GM19467 (cell line): Measurements from ENCODE around the gene TULP3.
A peak's percentile ranks its signal among the peaks of the same experiment; 100 is the strongest.
"Not testable (repeated sequence)": the region's sequence is repeated elsewhere in the genome, so short reads cannot be mapped to it uniquely, and the experiment has no call there.

Experiments
- ATAC-seq: cut with Tn5 transposase; IDR thresholded peaks from one replicate; pipeline ENCODE4 v1.9.1; 2021; ENCODE audit warnings: mild to moderate bottlenecking, moderate library complexity; ENCODE audit not compliant: unreplicated experiment

The TULP3 gene

GRCh38 chr12:2890388-2891239 lies at the start of gene TULP3:
TSS of gene TULP3 (plus strand) at chr12:2890891. CDS start at chr12:2890948, 57 bp downstream.
- ATAC-seq, result peak; percentile 97

- no peak for ATAC-seq
These were observed 49.5 kb upstream of the TULP3 start for GRCh38 chr12:2841056-2841650.

- no peak for ATAC-seq
These were observed 47.7 kb upstream of the TULP3 start for GRCh38 chr12:2842948-2843347.

GRCh38 chr12:2844786-2845185 lies 45.9 kb upstream of the TULP3 start:
- no peak for ATAC-seq

- no peak for ATAC-seq
These were observed 45.4 kb upstream of the TULP3 start for GRCh38 chr12:2845280-2845679.

GRCh38 chr12:2851931-2852330 lies 38.8 kb upstream of the TULP3 start:
- no peak for ATAC-seq

- no peak for ATAC-seq
These were observed 37.1 kb upstream of the TULP3 start for GRCh38 chr12:2853626-2854025.

GRCh38 chr12:2854669-2855453 lies 35.8 kb upstream of the TULP3 start:
- no peak for ATAC-seq

GRCh38 chr12:2855546-2855945 lies 35.1 kb upstream of the TULP3 start:
- no peak for ATAC-seq

- ATAC-seq, result no peak
These were observed 34.6 kb upstream of the TULP3 start for GRCh38 chr12:2856051-2856450.

- no peak for ATAC-seq
These were observed 33.7 kb upstream of the TULP3 start, which contains the start of gene TEX52 for GRCh38 chr12:2857021-2857431. TSS of gene TEX52 (minus strand) at chr12:2857039. CDS start at chr12:2857026, 13 bp downstream.

- no peak for ATAC-seq
These were observed 33.1 kb upstream of the TULP3 start for GRCh38 chr12:2857576-2857975.

GRCh38 chr12:2858334-2858733 lies 32.4 kb upstream of the TULP3 start:
- no peak for ATAC-seq

GRCh38 chr12:2858944-2859421 lies 31.7 kb upstream of the TULP3 start:
- ATAC-seq, result no peak

- ATAC-seq, result no peak
These were observed 30.5 kb upstream of the TULP3 start for GRCh38 chr12:2860170-2860569.

- no peak for ATAC-seq
These were observed 27.8 kb upstream of the TULP3 start for GRCh38 chr12:2862876-2863275.

GRCh38 chr12:2863402-2863801 lies 27.3 kb upstream of the TULP3 start:
- not testable (repeated sequence) for ATAC-seq

GRCh38 chr12:2864198-2864597 lies 26.5 kb upstream of the TULP3 start:
- ATAC-seq, result no peak

- not testable (repeated sequence) for ATAC-seq
These were observed 21.6 kb upstream of the TULP3 start for GRCh38 chr12:2868986-2869632.

- peak; percentile 30 for ATAC-seq
These were observed 14.2 kb upstream of the TULP3 start for GRCh38 chr12:2876431-2877046.
